GM19438 (cell line): Measurements from ENCODE around the gene CDIPT.
"Not testable (repeated sequence)": the region's sequence is repeated elsewhere in the genome, so short reads cannot be mapped to it uniquely, and the experiment has no call there.

Experiments used
- ATAC-seq: cut with Tn5 transposase; IDR thresholded peaks from one replicate; pipeline ENCODE4 v1.9.1; 2021; ENCODE audit warnings: low read depth; ENCODE audit not compliant: unreplicated experiment

The CDIPT gene

GRCh38 chr16:29862884-29863668 lies at the start of gene CDIPT:
CDIPT (minus strand) TSS chr16:29863226; CDS start chr16:29862857, 369 bp downstream.
- peak; percentile 88 for ATAC-seq

GRCh38 chr16:29912087-29912486 lies 49.1 kb upstream of the CDIPT start:
- ATAC-seq, result no peak

- no peak for ATAC-seq
Observed at GRCh38 chr16:29911676-29912010, 48.6 kb upstream of the CDIPT start.

GRCh38 chr16:29910819-29911675 lies 48.0 kb upstream of the CDIPT start:
- ATAC-seq, result no peak

- not testable (repeated sequence) for ATAC-seq
Observed at GRCh38 chr16:29909851-29910250, 46.8 kb upstream of the CDIPT start.

- ATAC-seq, result no peak
Observed at GRCh38 chr16:29909391-29909790, 46.4 kb upstream of the CDIPT start.

- no peak for ATAC-seq
Observed at GRCh38 chr16:29908719-29909220, 45.7 kb upstream of the CDIPT start.

- ATAC-seq, result no peak
Observed at GRCh38 chr16:29907973-29908372, 44.9 kb upstream of the CDIPT start.

GRCh38 chr16:29906520-29907244 lies 43.7 kb upstream of the CDIPT start:
- ATAC-seq, result no peak

- no peak for ATAC-seq
Observed at GRCh38 chr16:29905668-29906067, 42.6 kb upstream of the CDIPT start.

- ATAC-seq, result no peak
Observed at GRCh38 chr16:29904947-29905346, 41.9 kb upstream of the CDIPT start.

GRCh38 chr16:29903590-29903989 lies 40.6 kb upstream of the CDIPT start:
- no peak for ATAC-seq

- ATAC-seq, result no peak
Observed at GRCh38 chr16:29901607-29901945, 38.5 kb upstream of the CDIPT start.

GRCh38 chr16:29900888-29901606 lies 38.0 kb upstream of the CDIPT start:
- ATAC-seq, result no peak

- ATAC-seq, result peak; percentile 52
Observed at GRCh38 chr16:29900102-29900887, 37.3 kb upstream of the CDIPT start, which contains the start of gene ASPHD1. ASPHD1 (plus strand) TSS chr16:29900488; CDS start chr16:29900972, 484 bp downstream.

- no peak for ATAC-seq
Observed at GRCh38 chr16:29899516-29900101, 36.6 kb upstream of the CDIPT start, which contains the start of gene SEZ6L2. SEZ6L2 (minus strand) TSS chr16:29899550; CDS start chr16:29899019, 531 bp downstream.

- ATAC-seq, result no peak
Observed at GRCh38 chr16:29898804-29899515, 35.9 kb upstream of the CDIPT start.

GRCh38 chr16:29898135-29898803 lies 35.2 kb upstream of the CDIPT start:
- no peak for ATAC-seq
